Activated naive CD8-positive, alpha-beta T cell treated with anti-CD3 and anti-CD28 coated beads, Interleukin-2, amount 10 ng/mL, durations not matched to agents 7 days and 5 days (primary cell): ENCODE results near the gene C18orf32. TPM values are rescaled to one million over a fixed set of nuclear protein-coding genes. Genes with fewer than 3 reads are reported as not detected.
A peak's percentile ranks its signal among the peaks of the same experiment; 100 is the strongest.
"Not testable (repeated sequence)": the region's sequence is repeated elsewhere in the genome, so short reads cannot be mapped to it uniquely, and the experiment has no call there.

Experiments used
- ATAC-seq: fragments of 150-1000 bp; cut with Tn5 transposase; one replicate; pipeline ENCODE4 v1.10.0; 2021; ENCODE audit warnings: low read depth, moderate library complexity
- POLR2A ChIA-PET: fragments of 350-600 bp; sonication (Branson Sonifier 250); formaldehyde crosslinking; loops from one replicate; lab custom pipeline; 2021; ENCODE audit warnings: antibody characterized with exemption; lab: Charles Lee
- DNase-seq: peaks from one replicate; pipeline ENCODE4 v3.0.0; 2021
- H3K27ac Mint-ChIP-seq: one replicate; pipeline ENCODE4 v1.8.0; 2022; ENCODE audit warnings: mild to moderate bottlenecking, mixed read lengths
- H3K27me3 Mint-ChIP-seq: one replicate; pipeline ENCODE4 v1.8.0; 2022; ENCODE audit warnings: mild to moderate bottlenecking, moderate library complexity, mixed read lengths
- H3K36me3 Mint-ChIP-seq: one replicate; pipeline ENCODE4 v1.8.0; 2021; ENCODE audit warnings: mild to moderate bottlenecking, mixed read lengths
- H3K4me1 Mint-ChIP-seq: one replicate; pipeline ENCODE4 v1.8.0; 2021; ENCODE audit warnings: mixed read lengths
- H3K4me3 Mint-ChIP-seq: one replicate; pipeline ENCODE4 v1.8.0; 2022; ENCODE audit warnings: mild to moderate bottlenecking, moderate library complexity, mixed read lengths
- H3K9me3 Mint-ChIP-seq: one replicate; pipeline ENCODE4 v1.8.0; 2021; ENCODE audit warnings: mixed read lengths
- total RNA-seq, 2 experiments: library from RNA; stranded (reverse); gene quantifications; one replicate each; pipeline ENCODE4 v1.2.3, GENCODE V29; 2021

The C18orf32 gene
- total RNA-seq, 2 experiments from 2014 or later, result 26.9 to 29.1 TPM

DNA sequence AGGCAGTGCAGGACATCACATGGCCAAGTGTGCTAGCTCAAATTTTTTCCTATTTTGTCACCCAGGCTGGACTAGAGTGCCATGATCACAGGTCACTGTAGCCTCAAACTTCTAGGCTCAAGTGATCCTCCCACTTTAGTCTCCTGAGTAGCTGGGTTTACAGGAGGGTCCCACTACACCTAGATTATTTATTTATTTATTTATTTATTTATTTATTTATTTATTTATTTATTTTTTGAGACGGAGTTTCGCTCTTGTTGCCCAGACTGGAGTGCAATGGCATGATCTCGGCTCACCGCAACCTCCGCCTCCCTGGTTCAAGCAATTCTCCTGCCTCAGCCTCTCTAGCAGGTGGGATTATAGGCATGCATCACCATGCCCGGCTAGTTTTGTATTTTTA lies 12.1 kb downstream of the C18orf32 start:
- ATAC-seq, H3K27me3 Mint-ChIP-seq, H3K4me3 Mint-ChIP-seq, DNase-seq, H3K9me3 Mint-ChIP-seq, H3K4me1 Mint-ChIP-seq, POLR2A ChIA-PET, H3K27ac Mint-ChIP-seq: not testable (repeated sequence)
- H3K36me3 Mint-ChIP-seq, result peaks cover 12% of the 10 kb centered on the region

DNA sequence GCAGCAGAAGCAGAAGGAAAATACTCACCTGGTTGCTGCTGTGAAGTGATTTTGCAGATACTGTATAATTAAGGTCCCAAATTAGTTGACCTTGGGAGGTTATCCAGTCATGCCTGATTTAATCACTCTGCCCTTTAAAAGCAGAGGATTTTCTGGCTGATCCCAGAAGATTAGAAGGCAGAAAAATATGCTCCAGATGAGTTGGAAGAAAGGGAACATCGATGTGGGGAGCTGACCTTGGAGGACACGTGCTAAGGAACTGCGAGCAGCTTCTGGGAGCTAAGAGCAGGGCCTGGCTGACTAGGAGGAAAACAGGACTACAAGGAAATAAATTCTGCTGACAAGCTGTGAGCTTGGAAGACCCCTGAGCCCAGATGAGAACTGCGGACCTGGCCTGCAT lies 13.3 kb downstream of the C18orf32 start:
- Mint-ChIP-seq H3K9me3 (no peaks in the 10 kb centered on the region), H3K4me1 (peaks cover 7% of the 10 kb centered on the region), H3K4me3 (no peak overlapping the region), H3K27ac (no peak overlapping the region), H3K27me3 (peaks cover 6% of the 10 kb centered on the region), H3K36me3 (peaks cover 8% of the 10 kb centered on the region)
- POLR2A ChIA-PET, result interaction anchor here (1.1 kb wide), 1 partner anchor 13 kb away, joined by 3 read pairs; the partner anchor contains the start of gene C18orf32
- ATAC-seq (no peak), DNase-seq (no peak)

DNA sequence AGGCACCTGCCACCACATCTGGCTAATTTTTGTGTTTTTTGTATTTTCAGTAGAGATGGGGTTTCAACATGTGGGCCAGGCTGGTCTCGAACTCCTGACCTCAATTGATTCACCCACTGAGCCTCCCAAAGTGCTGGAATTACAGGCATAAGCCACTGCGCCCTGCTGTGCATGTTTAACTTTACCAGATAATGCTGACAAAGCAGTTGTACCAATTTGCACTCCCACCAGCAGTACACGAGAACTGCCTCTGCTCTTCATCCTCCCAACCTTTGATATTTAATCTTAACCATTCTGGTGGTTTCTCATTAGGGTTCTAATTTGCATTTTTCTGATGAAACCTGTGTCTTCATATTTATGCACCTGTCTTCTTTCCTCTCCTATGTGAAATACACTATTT lies 14.6 kb downstream of the C18orf32 start:
- POLR2A ChIA-PET, result no interaction called here
- peaks cover 7% of the 10 kb centered on the region for H3K4me1 Mint-ChIP-seq
- ATAC-seq (no peak), DNase-seq (no peak)
- no peak overlapping the region for H3K27ac Mint-ChIP-seq
- peaks cover 6% of the 10 kb centered on the region for H3K27me3 Mint-ChIP-seq
- no peak overlapping the region for H3K4me3 Mint-ChIP-seq
- H3K9me3 Mint-ChIP-seq, result no peaks in the 10 kb centered on the region
- H3K36me3 Mint-ChIP-seq, result peaks cover 7% of the 10 kb centered on the region

- ATAC-seq, result no peak
- Mint-ChIP-seq H3K27me3 (peaks cover 6% of the 10 kb centered on the region), H3K27ac (no peak overlapping the region), H3K36me3 (peaks cover 2% of the 10 kb centered on the region), H3K4me3 (no peak overlapping the region), H3K4me1 (peaks cover 3% of the 10 kb centered on the region), H3K9me3 (no peaks in the 10 kb centered on the region)
- DNase-seq, result no peak
- POLR2A ChIA-PET, result no interaction called here
These were observed 15.5 kb downstream of the C18orf32 start for GRCh38 chr18:49471532-49471931.

- DNase-seq (no peak), ATAC-seq (no peak)
- Mint-ChIP-seq H3K4me1 (no peaks in the 10 kb centered on the region), H3K9me3 (no peaks in the 10 kb centered on the region), H3K27ac (no peak overlapping the region), H3K27me3 (peaks cover 8% of the 10 kb centered on the region), H3K36me3 (no peaks in the 10 kb centered on the region), H3K4me3 (no peak overlapping the region)
- POLR2A ChIA-PET, result no interaction called here
These were observed 19.4 kb downstream of the C18orf32 start for GRCh38 chr18:49467599-49467998.

DNA sequence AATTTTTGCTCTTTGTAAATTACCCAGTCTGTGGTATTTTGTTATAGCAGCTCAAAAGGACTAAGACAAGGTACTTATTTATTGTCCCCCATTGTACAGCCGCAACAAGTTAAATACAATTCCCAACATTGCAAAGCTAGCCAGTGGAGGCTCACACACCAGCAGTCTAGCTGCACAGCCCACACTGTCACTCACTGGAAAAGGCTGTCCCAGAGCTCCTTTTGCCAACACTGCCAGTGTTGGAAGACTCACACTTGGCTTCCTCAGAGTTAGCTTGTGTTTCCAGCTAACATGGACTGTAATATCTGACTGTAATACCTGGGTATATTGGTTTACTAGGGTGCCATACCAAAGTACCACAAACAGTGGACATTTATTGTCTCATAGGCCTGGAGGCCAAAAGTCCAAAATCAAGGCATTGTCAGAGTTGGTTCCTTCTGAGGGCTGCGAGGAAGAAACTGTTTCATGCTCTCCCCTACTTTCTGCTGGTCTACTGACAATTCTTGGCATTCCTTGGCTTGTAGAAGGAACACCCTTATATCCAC lies 19.9 kb downstream of the C18orf32 start:
- ATAC-seq, result no peak
- DNase-seq, result no peak
- H3K27ac Mint-ChIP-seq, result no peak overlapping the region
- POLR2A ChIA-PET, result no interaction called here
- H3K9me3 Mint-ChIP-seq, result no peaks in the 10 kb centered on the region
- H3K4me3 Mint-ChIP-seq, result no peak overlapping the region
- H3K36me3 Mint-ChIP-seq, result no peaks in the 10 kb centered on the region
- H3K4me1 Mint-ChIP-seq, result no peaks in the 10 kb centered on the region
- H3K27me3 Mint-ChIP-seq, result peaks cover 8% of the 10 kb centered on the region

DNA sequence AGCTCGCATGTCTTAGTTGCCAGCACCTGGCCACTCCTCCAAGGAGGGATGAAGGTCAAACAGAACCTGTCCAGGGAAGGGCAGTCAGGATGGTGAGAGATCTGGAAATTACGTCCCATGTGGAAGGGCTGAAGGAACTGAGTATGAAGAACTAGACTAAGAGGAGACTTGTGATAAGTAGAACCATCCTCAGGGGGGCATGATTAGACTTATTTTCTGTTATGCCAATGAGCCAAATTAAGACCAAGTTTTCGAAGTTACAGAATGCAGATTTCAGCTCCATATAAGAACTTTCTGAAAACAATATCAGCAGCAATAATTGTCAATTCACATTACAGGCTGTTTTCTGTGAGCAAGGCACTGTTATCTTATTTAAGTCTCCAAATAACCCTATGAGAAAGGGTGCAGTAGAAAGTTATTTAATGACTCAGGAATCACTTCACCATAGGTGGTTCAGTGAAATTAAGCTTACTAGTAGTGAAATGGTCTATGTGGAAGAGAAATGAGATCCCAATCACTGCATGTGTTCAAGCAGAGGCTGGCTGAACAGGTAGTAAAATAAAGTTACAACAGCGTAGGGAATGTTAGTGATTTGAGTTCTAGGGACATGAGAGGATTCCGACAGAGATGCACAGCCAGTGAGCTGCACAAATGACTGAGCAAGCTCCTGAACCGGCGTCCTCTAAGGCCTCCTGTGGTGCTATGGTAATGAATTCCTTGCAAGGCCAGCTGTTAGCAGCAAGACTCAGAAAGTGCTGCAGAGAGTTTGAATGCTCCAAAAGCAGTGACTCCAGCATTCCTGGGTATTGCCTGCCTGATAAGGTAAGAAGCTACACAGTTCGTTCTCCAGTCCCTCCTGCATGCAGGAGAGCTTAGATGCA lies 22.1 kb downstream of the C18orf32 start:
- peaks cover 5% of the 10 kb centered on the region for H3K27me3 Mint-ChIP-seq
- H3K27ac Mint-ChIP-seq, result no peak overlapping the region
- no peak for DNase-seq
- POLR2A ChIA-PET, result no interaction called here
- H3K4me1 Mint-ChIP-seq, result peaks cover 3% of the 10 kb centered on the region
- H3K9me3 Mint-ChIP-seq, result no peaks in the 10 kb centered on the region
- ATAC-seq, result no peak
- H3K36me3 Mint-ChIP-seq, result no peaks in the 10 kb centered on the region
- H3K4me3 Mint-ChIP-seq, result no peak overlapping the region

GRCh38 chr18:49461602-49461977 lies 25.4 kb downstream of the C18orf32 start:
- H3K4me3 Mint-ChIP-seq, result peak overlapping the region; percentile 25
- POLR2A ChIA-PET, result interaction anchor here (3.5 kb wide), 1 partner anchor 25 kb away, joined by 23 read pairs; the partner anchor contains the start of gene C18orf32
- ATAC-seq, result no peak
- peaks cover 4% of the 10 kb centered on the region for H3K36me3 Mint-ChIP-seq
- no peaks in the 10 kb centered on the region for H3K9me3 Mint-ChIP-seq
- H3K4me1 Mint-ChIP-seq, result peaks cover 23% of the 10 kb centered on the region
- no peak for DNase-seq
- no peak overlapping the region for H3K27ac Mint-ChIP-seq
- H3K27me3 Mint-ChIP-seq, result peaks cover 2% of the 10 kb centered on the region

DNA sequence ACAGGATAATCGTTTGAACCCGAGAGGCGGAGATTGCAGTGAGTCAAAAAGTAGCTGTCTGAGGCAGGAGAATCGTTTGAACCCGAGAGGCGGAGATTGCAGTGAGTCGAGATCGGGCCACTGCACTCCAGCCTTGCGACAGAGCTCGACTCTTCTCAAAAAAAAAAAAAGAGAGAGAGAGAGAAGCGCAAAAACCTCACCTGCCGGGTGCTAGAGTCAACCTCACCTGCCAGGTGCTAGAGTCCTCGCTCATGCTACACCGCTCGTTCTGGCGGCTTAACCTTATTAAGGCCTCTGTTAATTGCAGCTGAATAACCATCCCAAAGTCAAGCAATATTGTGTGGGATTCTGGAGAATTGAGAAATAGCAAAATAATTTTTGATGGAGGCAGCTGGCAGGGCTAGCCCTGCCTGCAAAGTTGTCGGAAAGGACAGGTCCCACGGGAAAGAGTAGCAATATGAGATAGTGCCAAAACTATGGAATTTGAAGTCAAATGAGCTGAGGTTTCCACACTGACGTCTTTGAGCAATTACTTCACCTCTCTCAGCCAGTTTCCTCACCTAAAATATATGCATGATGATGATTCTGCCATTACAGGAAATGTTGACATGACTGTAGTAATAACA lies 25.9 kb downstream of the C18orf32 start:
- H3K4me1 Mint-ChIP-seq, result peaks cover 25% of the 10 kb centered on the region
- peak overlapping the region; percentile 83 for H3K27ac Mint-ChIP-seq
- H3K36me3 Mint-ChIP-seq, result peaks cover 4% of the 10 kb centered on the region
- DNase-seq, result no peak
- no peaks in the 10 kb centered on the region for H3K9me3 Mint-ChIP-seq
- ATAC-seq, result peak; percentile 2
- peaks cover 2% of the 10 kb centered on the region for H3K27me3 Mint-ChIP-seq
- peak overlapping the region; percentile 87 for H3K4me3 Mint-ChIP-seq
- POLR2A ChIA-PET, result interaction anchor here (0.7 to 3.5 kb wide), 3 partner anchors 12 to 28 kb away, joined by 3 to 23 read pairs (median 4); partner anchors contain the start of gene C18orf32

- Mint-ChIP-seq H3K9me3 (no peaks in the 10 kb centered on the region), H3K36me3 (peaks cover 11% of the 10 kb centered on the region), H3K4me1 (peaks cover 28% of the 10 kb centered on the region), H3K27ac (peak overlapping the region; percentile 78), H3K4me3 (peak overlapping the region; percentile 87), H3K27me3 (no peaks in the 10 kb centered on the region)
- POLR2A ChIA-PET, result interaction anchor here (0.6 to 3.5 kb wide), 8 partner anchors 10 to 657 kb away, joined by 3 to 23 read pairs (median 3); partner anchors contain the start of gene C18orf32
- no peak for DNase-seq
- ATAC-seq, result peak; percentile 35
These were observed 27.4 kb downstream of the C18orf32 start for GRCh38 chr18:49459404-49460171.

DNA sequence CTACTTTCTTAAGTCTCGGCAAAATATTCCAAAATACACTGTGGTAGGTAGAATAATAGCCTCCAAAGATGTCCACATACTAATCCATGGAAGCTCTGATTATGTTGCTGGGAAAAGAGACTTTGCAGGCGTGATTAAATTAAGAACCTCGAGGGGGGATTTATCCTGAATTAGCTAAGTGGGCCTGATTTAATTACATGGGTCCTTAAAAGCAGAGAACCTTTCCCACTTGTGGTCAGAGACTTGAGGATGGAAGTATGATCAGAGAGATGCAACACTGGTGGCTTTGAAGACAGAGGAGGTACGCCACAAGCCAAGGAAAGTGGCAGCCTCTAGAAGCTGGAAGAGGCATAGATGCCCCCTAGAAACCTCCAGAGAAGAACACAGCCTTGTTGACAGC lies 29.4 kb downstream of the C18orf32 start:
- H3K4me1 Mint-ChIP-seq, result peaks cover 28% of the 10 kb centered on the region

DNA sequence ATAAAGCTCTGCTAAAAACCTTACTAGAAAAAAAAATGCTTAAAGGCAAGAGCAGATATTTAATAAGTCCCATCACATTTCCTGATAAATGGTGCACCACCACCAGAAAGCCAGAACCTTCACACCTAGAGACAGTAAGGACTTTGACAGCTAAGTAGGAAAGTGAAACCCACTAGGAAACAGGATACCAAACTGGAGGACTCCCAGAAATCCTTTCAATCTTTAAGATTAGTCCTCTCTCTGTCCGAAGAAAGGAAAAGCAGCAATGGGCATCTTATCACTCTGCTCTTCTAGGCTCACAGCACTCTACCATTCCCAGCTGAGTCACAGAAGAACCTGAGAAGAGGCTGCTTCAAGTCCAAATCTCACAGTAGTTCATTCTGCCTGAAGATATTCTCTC lies 30.2 kb downstream of the C18orf32 start:
- no peak for DNase-seq
- POLR2A ChIA-PET, result no interaction called here
- no peak overlapping the region for H3K4me3 Mint-ChIP-seq
- peaks cover 37% of the 10 kb centered on the region for H3K36me3 Mint-ChIP-seq
- H3K9me3 Mint-ChIP-seq, result peaks cover 6% of the 10 kb centered on the region
- ATAC-seq, result no peak
- H3K27ac Mint-ChIP-seq, result no peak overlapping the region
- H3K27me3 Mint-ChIP-seq, result no peaks in the 10 kb centered on the region
- peaks cover 28% of the 10 kb centered on the region for H3K4me1 Mint-ChIP-seq

More for the DNA sequence above, 29.4 kb downstream of the C18orf32 start:
- Mint-ChIP-seq H3K9me3 (peaks cover 3% of the 10 kb centered on the region), H3K27me3 (no peaks in the 10 kb centered on the region), H3K27ac (no peak overlapping the region), H3K36me3 (peaks cover 29% of the 10 kb centered on the region), H3K4me3 (no peak overlapping the region)
- ATAC-seq, result no peak
- no peak for DNase-seq
- POLR2A ChIA-PET, result no interaction called here

DNA sequence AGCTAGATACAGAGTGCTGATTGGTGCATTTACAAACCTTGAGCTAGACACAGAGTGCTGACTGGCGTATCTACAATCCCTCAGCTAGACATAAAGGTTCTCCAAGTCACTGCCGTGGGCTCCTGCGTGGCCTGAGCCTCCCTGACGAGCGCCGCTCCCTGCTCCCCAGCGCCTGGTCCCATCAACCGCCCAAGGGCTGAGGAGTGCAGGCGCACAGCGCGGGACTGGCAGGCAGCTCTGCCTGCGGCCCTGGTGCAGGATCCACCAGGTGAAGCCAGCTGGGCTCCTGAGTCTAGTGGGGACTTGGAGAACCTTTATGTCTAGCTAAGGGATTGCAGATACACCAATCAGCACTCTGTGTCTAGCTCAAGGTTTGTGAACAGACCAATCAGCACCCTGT lies 34.5 kb downstream of the C18orf32 start:
- peaks cover 11% of the 10 kb centered on the region for H3K9me3 Mint-ChIP-seq
- H3K27me3 Mint-ChIP-seq, H3K27ac Mint-ChIP-seq, POLR2A ChIA-PET, DNase-seq, ATAC-seq, H3K4me3 Mint-ChIP-seq: not testable (repeated sequence)
- H3K36me3 Mint-ChIP-seq, result peaks cover 61% of the 10 kb centered on the region
- H3K4me1 Mint-ChIP-seq, result peaks cover 16% of the 10 kb centered on the region
